ENCODE data around the gene CCZ1B.
"Not testable (repeated sequence)": the region's sequence is repeated elsewhere in the genome, so short reads cannot be mapped to it uniquely, and the experiment has no call there.

DNA sequence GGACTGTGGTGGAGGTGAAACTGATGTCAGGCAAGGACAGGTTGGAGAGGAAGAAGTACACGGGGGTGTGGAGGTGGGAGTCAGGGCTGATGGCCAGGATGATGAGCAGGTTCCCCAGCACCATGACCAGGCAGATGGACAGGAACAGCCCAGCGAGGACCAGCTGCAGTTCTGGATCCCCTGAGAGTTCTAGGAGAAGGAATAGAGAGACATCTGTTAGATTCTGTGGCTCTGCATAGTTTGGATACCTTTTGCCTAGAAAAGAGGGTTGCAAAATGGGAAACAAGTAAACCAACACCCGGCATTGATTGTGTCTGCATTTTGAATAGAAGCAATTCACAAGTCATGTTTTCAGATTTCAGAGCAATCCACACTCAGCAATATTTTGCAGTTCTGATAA is 9.4 kb upstream of the CCZ1B start:
- TF ChIP-seq CTCF (IDR thresholded peaks at IDR 0.05); EZH2 (IDR thresholded peaks at IDR 0.05; ENCODE audit: borderline replicate concordance, insufficient read depth, low read depth, low read length, poor library complexity, severe bottlenecking): not testable (repeated sequence)

Measured in B cell (primary cell).